Neural crest cell (in vitro differentiated cells): ENCODE data around the gene WDR5B. TPM values are rescaled to one million over a fixed set of nuclear protein-coding genes. Genes with fewer than 3 reads are reported as not detected.

Experiments used
- DNase-seq: peaks from one replicate; pipeline ENCODE4 v3.0.0; 2021; ENCODE audit warnings: low read depth, mixed read lengths, low spot score
- H3K27ac Mint-ChIP-seq: one replicate; pipeline ENCODE4 v1.8.0; 2021; ENCODE audit warnings: mild to moderate bottlenecking, mixed read lengths; ENCODE audit not compliant: unreplicated experiment
- H3K27me3 Mint-ChIP-seq: 2 replicates; pipeline ENCODE4 v1.8.0; 2021; ENCODE audit warnings: low read depth, mild to moderate bottlenecking, mixed read lengths
- H3K36me3 Mint-ChIP-seq: 2 replicates; pipeline ENCODE4 v1.8.0; 2021; ENCODE audit warnings: low read depth, mild to moderate bottlenecking, mixed read lengths
- H3K4me1 Mint-ChIP-seq: 2 replicates; pipeline ENCODE4 v1.8.0; 2021; ENCODE audit warnings: mixed read lengths
- H3K4me3 Mint-ChIP-seq: one replicate; pipeline ENCODE4 v1.8.0; 2021; ENCODE audit warnings: mild to moderate bottlenecking, mixed read lengths
- H3K9me3 Mint-ChIP-seq: 2 replicates; pipeline ENCODE4 v1.8.0; 2021; ENCODE audit warnings: mixed read lengths
- total RNA-seq: library from RNA; stranded (reverse); gene quantifications from 2 replicates; pipeline ENCODE4 v1.2.1, GENCODE V29; 2021
- TF ChIP-seq, protein P1 (sequence below): fragments of 200-600 bp; sonication (generic); conservative IDR thresholded peaks from 2 replicates; pipeline ENCODE4 v1.5.0; 2021; ENCODE audit warnings: antibody characterized with exemption, mild to moderate bottlenecking

The WDR5B gene
- total RNA-seq, 1 donor from 2014 or later: 6.8 TPM

DNA sequence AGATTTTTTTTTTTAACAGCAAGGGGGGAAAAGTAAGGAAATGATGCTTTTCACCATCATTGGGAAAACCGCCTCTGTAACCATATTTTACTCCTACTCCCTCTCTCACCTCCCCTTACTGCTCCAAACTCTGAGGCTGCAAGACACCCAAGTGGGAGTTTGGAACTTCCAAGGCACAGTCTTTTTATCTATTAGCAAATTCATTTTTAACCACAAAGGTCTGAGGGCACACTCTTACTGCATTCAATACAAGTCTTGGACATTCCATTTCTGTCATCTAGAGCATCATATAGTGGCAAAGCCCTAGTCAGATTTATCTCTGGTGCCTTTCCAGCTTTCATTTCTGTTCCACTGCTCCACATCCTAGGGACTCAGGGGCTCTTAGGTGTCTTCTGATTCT, 18.7 kb downstream of the WDR5B start:
- H3K27ac Mint-ChIP-seq: no peak overlapping the region
- H3K4me3 Mint-ChIP-seq: no peak overlapping the region

DNA sequence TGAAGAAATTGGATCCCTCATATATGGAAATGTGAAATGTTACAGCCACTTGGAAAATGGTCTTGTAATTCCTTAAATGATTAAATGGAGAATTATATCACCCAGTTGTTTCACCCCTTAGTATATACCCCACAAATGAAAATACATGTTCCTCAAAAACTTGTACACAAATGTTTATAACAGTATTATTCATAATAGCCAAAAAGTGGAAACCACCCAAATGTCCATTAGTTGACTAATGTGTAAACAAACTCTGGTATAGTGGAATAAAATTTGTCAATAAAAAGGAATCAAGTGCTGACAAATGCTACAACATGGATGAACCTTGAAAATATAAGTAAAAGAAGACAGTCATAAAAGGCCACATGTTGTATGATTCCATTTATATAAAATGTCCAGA, 19.4 kb downstream of the WDR5B start:
- H3K4me3 Mint-ChIP-seq: no peak overlapping the region
- H3K36me3 Mint-ChIP-seq: no peaks in the 10 kb centered on the region
- TF ChIP-seq, protein P1, sequence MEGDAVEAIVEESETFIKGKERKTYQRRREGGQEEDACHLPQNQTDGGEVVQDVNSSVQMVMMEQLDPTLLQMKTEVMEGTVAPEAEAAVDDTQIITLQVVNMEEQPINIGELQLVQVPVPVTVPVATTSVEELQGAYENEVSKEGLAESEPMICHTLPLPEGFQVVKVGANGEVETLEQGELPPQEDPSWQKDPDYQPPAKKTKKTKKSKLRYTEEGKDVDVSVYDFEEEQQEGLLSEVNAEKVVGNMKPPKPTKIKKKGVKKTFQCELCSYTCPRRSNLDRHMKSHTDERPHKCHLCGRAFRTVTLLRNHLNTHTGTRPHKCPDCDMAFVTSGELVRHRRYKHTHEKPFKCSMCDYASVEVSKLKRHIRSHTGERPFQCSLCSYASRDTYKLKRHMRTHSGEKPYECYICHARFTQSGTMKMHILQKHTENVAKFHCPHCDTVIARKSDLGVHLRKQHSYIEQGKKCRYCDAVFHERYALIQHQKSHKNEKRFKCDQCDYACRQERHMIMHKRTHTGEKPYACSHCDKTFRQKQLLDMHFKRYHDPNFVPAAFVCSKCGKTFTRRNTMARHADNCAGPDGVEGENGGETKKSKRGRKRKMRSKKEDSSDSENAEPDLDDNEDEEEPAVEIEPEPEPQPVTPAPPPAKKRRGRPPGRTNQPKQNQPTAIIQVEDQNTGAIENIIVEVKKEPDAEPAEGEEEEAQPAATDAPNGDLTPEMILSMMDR: no peak
- no peaks in the 10 kb centered on the region for H3K27me3 Mint-ChIP-seq
- peaks cover 3% of the 10 kb centered on the region for H3K4me1 Mint-ChIP-seq
- no peak for DNase-seq
- no peak overlapping the region for H3K27ac Mint-ChIP-seq
- H3K9me3 Mint-ChIP-seq: no peaks in the 10 kb centered on the region

More for the DNA sequence above, 18.7 kb downstream of the WDR5B start:
- DNase-seq: no peak
- H3K36me3 Mint-ChIP-seq: no peaks in the 10 kb centered on the region
- TF ChIP-seq, protein P1: no peak
- peaks cover 3% of the 10 kb centered on the region for H3K4me1 Mint-ChIP-seq
- no peaks in the 10 kb centered on the region for H3K9me3 Mint-ChIP-seq
- H3K27me3 Mint-ChIP-seq: no peaks in the 10 kb centered on the region

DNA sequence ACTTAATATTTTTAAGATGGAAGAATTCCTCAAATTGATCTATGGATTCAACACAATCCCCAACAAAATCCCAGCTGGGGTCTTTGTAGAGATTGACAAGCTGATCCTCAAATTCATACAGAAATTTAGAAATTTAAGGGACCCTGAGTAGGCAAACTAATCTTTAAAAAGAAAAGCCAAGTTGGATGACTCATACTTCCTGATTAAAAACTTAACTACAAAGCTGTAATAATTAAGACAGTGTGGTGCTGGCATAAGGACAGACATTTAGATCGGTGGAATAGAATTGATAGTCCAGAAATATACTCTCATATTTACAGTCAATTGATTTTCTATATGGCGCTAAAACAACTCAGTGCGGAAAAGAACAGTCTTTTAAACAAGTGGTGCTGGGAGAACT, 20.3 kb downstream of the WDR5B start:
- no peak for DNase-seq
- H3K9me3 Mint-ChIP-seq: no peaks in the 10 kb centered on the region
- H3K36me3 Mint-ChIP-seq: no peaks in the 10 kb centered on the region
- peaks cover 3% of the 10 kb centered on the region for H3K4me1 Mint-ChIP-seq
- H3K27ac Mint-ChIP-seq: no peak overlapping the region
- TF ChIP-seq, protein P1: no peak
- no peak overlapping the region for H3K4me3 Mint-ChIP-seq
- H3K27me3 Mint-ChIP-seq: no peaks in the 10 kb centered on the region

DNA sequence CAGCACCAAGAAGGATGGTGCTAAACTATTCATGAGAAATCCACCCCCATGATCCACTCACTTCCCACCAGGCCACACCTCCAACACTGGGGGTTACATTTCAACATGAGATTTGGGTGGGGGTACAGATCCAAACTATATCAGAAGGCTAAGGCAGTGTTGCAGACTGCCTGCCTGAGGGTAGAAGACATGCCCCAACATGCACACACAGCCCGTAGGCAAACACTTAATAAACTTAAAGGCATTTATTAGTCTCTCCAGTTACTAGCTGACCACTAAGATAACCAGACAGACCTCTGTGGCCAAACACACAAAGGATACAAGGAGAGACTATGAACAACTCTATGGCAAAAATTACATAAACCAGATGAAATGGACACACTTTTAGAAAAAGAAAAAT, 21.7 kb downstream of the WDR5B start:
- Mint-ChIP-seq H3K9me3 (no peaks in the 10 kb centered on the region), H3K4me1 (peaks cover 3% of the 10 kb centered on the region), H3K4me3 (no peak overlapping the region), H3K27me3 (no peaks in the 10 kb centered on the region), H3K27ac (no peak overlapping the region), H3K36me3 (no peaks in the 10 kb centered on the region)
- DNase-seq: no peak
- TF ChIP-seq, protein P1: no peak

DNA sequence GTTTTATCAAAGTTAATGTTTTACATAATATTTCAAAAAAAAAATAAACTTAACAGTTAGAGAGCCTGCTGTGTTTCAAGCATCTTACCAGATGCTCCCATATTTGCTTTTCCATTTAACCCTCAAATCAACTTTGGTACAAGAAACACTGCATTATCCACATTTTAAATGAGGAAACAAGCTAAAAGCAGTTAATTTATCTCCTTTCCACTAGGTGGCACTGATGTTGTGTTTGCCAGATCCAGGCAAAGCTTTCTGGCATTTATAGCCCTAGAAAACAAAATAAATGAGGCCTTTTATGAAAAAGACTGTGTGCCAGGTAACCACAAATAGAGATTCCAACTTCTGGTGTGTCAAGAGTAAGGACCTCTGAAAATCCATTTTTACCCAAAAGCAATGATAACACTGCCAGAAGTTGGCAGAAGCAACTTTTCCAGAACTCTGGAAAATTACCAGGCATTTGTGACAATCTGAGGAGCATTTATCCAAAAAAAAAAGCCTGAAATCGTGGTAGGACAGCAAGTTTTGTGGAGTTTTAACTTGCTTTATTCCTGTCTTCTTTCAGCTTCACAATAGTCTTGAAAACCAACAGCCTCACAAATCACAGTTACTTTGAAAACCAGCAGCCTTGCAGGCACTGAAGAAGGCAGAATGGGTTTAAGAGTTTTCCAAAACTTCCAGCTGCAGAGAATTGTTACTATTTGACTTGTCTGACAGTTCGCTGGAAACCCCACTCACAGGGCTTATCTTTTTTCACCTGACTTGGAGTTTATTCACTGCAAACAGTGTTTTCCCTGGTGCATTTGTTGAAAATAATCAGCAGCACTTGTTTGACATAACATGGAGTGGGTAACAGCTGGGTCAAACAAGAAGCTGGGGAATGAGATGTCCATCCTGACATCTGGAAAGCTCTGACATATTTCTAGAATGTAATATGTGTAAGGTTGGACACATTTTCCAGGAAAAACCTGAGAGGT, 22.7 kb downstream of the WDR5B start:
- Mint-ChIP-seq H3K4me3 (no peak overlapping the region), H3K9me3 (no peaks in the 10 kb centered on the region), H3K36me3 (no peaks in the 10 kb centered on the region), H3K4me1 (peaks cover 3% of the 10 kb centered on the region), H3K27ac (no peak overlapping the region), H3K27me3 (no peaks in the 10 kb centered on the region)
- DNase-seq: no peak
- TF ChIP-seq, protein P1: peak; percentile 81
